GM12878 (cell line): ENCODE results near the gene STXBP2. TPM values are rescaled to one million over a fixed set of nuclear protein-coding genes. Genes with fewer than 3 reads are reported as not detected.

Experiments
- ATAC-seq: fragments of 200-7000 bp; cut with Tn5 transposase; 3 replicates; pipeline ENCODE4 v1.9.1; 2020; ENCODE audit warnings: mild to moderate bottlenecking, moderate library complexity
- BruUV-seq: library from RNA; stranded (reverse); fragments of 400-500 nt; replicated peaks from 2 replicates; lab custom pipeline; 2021; lab: Mats Ljungman, UMichigan
- CTCF ChIA-PET: fragments of 300-600 bp; sonication (Branson Sonifier 250); formaldehyde crosslinking; extraction: SDS; loops from one replicate; lab custom pipeline; 2021; ENCODE audit warnings: inconsistent platforms; lab: Yijun Ruan, JAX
- POLR2A ChIA-PET: fragments of 350-600 bp; formaldehyde crosslinking; extraction: SDS; loops from one replicate; lab custom pipeline; 2021; ENCODE audit warnings: inconsistent platforms; lab: Charles Lee
- RAD21 ChIA-PET: fragments of 300-600 bp; sonication (Branson Sonifier 250); formaldehyde crosslinking; loops from one replicate; lab custom pipeline; 2023; ENCODE audit warnings: antibody characterized with exemption; ENCODE audit not compliant: unreplicated experiment; lab: Charles Lee
- SMC1A ChIA-PET: fragments of 300-600 bp; sonication (Branson Sonifier 250); formaldehyde crosslinking; loops from one replicate; lab custom pipeline; 2023; ENCODE audit not compliant: unreplicated experiment, uncharacterized antibody; lab: Charles Lee
- DNase-seq: peaks from one replicate; pipeline ENCODE4 v3.0.0-alpha.2; 2011; ENCODE audit warnings: low read depth, low spot score
- FAIRE-seq: peaks from 3 replicates; lab custom pipeline; 2011; peaks lifted over from hg19 to GRCh38; lab: Jason Lieb, UNC
- H2AFZ ChIP-seq: 2 replicates; pipeline ENCODE4 v1.6.0; 2011; ENCODE audit warnings: low read depth, low read length, control low read depth; ENCODE audit not compliant: control insufficient read depth
- H3K27ac ChIP-seq: 2 replicates; pipeline ENCODE4 v1.5.1; 2011; ENCODE audit warnings: control low read depth; ENCODE audit not compliant: control insufficient read depth, insufficient read depth
- H3K27me3 ChIP-seq, 2 experiments: replicated peaks in 1 of 2; 2 replicates each; pipeline versions ENCODE4 v1.6.0 to v1.6.1; 2011; ENCODE audit warnings: low read length in 1 of 2; ENCODE audit not compliant: control insufficient read depth in 2 of 2, insufficient read depth in 2 of 2
- H3K36me3 ChIP-seq, 2 experiments: 2 replicates each; pipeline ENCODE4 v1.5.1; 2011; ENCODE audit warnings: low read length in 1 of 2; ENCODE audit not compliant: control insufficient read depth in 2 of 2, insufficient read depth in 2 of 2
- H3K4me1 ChIP-seq: 2 replicates; pipeline ENCODE4 v1.6.1; 2011; ENCODE audit warnings: mild to moderate bottlenecking, low read length, moderate library complexity, mixed read lengths; ENCODE audit not compliant: control insufficient read depth, insufficient read depth
- H3K4me2 ChIP-seq: 2 replicates; pipeline ENCODE4 v1.6.0; 2011; ENCODE audit warnings: control low read depth; ENCODE audit not compliant: control insufficient read depth, insufficient read depth
- H3K4me3 ChIP-seq: fragments of 200-600 bp; sonication (generic); 2 replicates; pipeline ENCODE4 v1.5.1; 2016
- H3K79me2 ChIP-seq: 2 replicates; pipeline ENCODE4 v1.6.0; 2011; ENCODE audit warnings: low read length; ENCODE audit not compliant: control insufficient read depth, insufficient read depth
- H3K9ac ChIP-seq: 2 replicates; pipeline ENCODE4 v1.8.0; 2011; ENCODE audit warnings: low read length, control low read depth, mixed read lengths; ENCODE audit not compliant: control insufficient read depth, insufficient read depth
- H3K9me3 ChIP-seq: replicated peaks from 3 replicates; pipeline ENCODE4 v1.5.1; 2011; ENCODE audit warnings: mild to moderate bottlenecking, low read length; ENCODE audit not compliant: control insufficient read depth, insufficient read depth
- H4K20me1 ChIP-seq: 2 replicates; pipeline ENCODE4 v1.6.0; 2011; ENCODE audit not compliant: control insufficient read depth, insufficient read depth
- BMI1 ChIP-seq: fragments of 450-650 bp; IDR thresholded peaks from 2 replicates; pipeline ENCODE4 v1.6.1; 2016; ENCODE audit warnings: mild to moderate bottlenecking, moderate library complexity, borderline replicate concordance
- CEBPZ ChIP-seq: fragments of 150-350 bp; IDR thresholded peaks from 2 replicates; pipeline ENCODE4 v1.6.1; 2016; ENCODE audit warnings: low read depth, low read length
- CTCF ChIP-seq, 3 experiments: IDR thresholded peaks in 2 of 3; conservative IDR thresholded peaks in 1 of 3; 2 replicates each; pipeline ENCODE4 v1.5.1; 2011; ENCODE audit warnings: low read depth in 3 of 3, low read length in 3 of 3, mild to moderate bottlenecking in 3 of 3, control low read depth in 2 of 3, moderate library complexity in 2 of 3, inconsistent platforms in 1 of 3, mixed read lengths in 1 of 3; ENCODE audit not compliant: control insufficient read depth in 2 of 3, insufficient read depth in 1 of 3; ENCODE audit errors: extremely low read depth in 1 of 3
- MEF2B ChIP-seq: fragments of 450-650 bp; IDR thresholded peaks from 2 replicates; pipeline ENCODE4 v1.6.1; 2018; ENCODE audit warnings: mild to moderate bottlenecking, moderate library complexity; ENCODE audit not compliant: partially characterized antibody, poor library complexity, severe bottlenecking
- NFYA ChIP-seq: IDR thresholded peaks from 2 replicates; pipeline ENCODE4 v1.6.1; 2011; ENCODE audit warnings: low read depth, mild to moderate bottlenecking, low read length, improper control_type of control experiment, borderline replicate concordance
- NR2F1 ChIP-seq: fragments of 450-650 bp; conservative IDR thresholded peaks from 2 replicates; pipeline ENCODE4 v1.6.1; 2017; ENCODE audit warnings: mild to moderate bottlenecking
- REST ChIP-seq: IDR thresholded peaks from 2 replicates; pipeline ENCODE4 v1.6.1; 2012; ENCODE audit warnings: mild to moderate bottlenecking, low read depth, low read length
- SP1 ChIP-seq: IDR thresholded peaks from one replicate; pipeline ENCODE4 v1.6.1; 2011; ENCODE audit warnings: low read depth, low read length
- ZNF592 ChIP-seq: fragments of 450-650 bp; IDR thresholded peaks from 2 replicates; pipeline ENCODE4 v1.6.1; 2017; ENCODE audit warnings: mild to moderate bottlenecking, moderate library complexity
- WGBS: methylation state at CpG from one replicate; pipeline ENCODE4 v1.1.6; 2016; ENCODE audit warnings: low lambda C conversion rate; ENCODE audit not compliant: insufficient replicate concordance, insufficient coverage; ENCODE audit errors: missing lambda C conversion rate; 5-methylcytosine and 5-hydroxymethylcytosine counted together
- in situ Hi-C: fragments of 300-500 bp; cut with MboI; formaldehyde crosslinking; loops from 9 replicates; pipeline ENCODE4 v1.14.3; 2018; ENCODE audit warnings: mixed read lengths
- intact Hi-C: fragments of 100-400 bp; cut with micrococcal nuclease; formaldehyde crosslinking; loops from one replicate; pipeline ENCODE4 v1.14.2; 2022; ENCODE audit not compliant: unreplicated experiment
- polyA plus RNA-seq, 11 experiments: library from polyadenylated mRNA; depleted of rRNA in 4 of 11; unstranded in 6 of 11; stranded (reverse) in 5 of 11; fragments of >200 nt; fragmentation: Nextera tagmentation in 4 of 11; fragmentation: Illumina TruSeq in 1 of 11; extraction: Ambion mirVana in 4 of 11; extraction: Trizol in 1 of 11; gene quantifications; 1 replicate in 1 of 11; 2 replicates in 10 of 11; pipeline versions ENCODE4 v1.2.1 to v1.2.3, GENCODE V29; 2011 to 2016; ENCODE audit warnings: inconsistent platforms in 2 of 11, missing spikeins in 2 of 11, low read depth in 1 of 11
- total RNA-seq, 4 experiments: library from RNA; depleted of rRNA in 3 of 4; stranded (reverse); fragments of >200 nt in 3 of 4; fragmentation: Illumina TruSeq in 1 of 4; extraction: Trizol in 1 of 4; gene quantifications; 2 replicates each; pipeline versions ENCODE4 v1.2.1 to v1.2.3, GENCODE V29; 2013 to 2021

The STXBP2 gene
- total and polyA plus RNA-seq, 10 of the 15 experiments (the other 5 are each of a cell fraction or from before 2014, with no cell fraction given) = 2.6 to 111 (median 61.4) TPM

DNA sequence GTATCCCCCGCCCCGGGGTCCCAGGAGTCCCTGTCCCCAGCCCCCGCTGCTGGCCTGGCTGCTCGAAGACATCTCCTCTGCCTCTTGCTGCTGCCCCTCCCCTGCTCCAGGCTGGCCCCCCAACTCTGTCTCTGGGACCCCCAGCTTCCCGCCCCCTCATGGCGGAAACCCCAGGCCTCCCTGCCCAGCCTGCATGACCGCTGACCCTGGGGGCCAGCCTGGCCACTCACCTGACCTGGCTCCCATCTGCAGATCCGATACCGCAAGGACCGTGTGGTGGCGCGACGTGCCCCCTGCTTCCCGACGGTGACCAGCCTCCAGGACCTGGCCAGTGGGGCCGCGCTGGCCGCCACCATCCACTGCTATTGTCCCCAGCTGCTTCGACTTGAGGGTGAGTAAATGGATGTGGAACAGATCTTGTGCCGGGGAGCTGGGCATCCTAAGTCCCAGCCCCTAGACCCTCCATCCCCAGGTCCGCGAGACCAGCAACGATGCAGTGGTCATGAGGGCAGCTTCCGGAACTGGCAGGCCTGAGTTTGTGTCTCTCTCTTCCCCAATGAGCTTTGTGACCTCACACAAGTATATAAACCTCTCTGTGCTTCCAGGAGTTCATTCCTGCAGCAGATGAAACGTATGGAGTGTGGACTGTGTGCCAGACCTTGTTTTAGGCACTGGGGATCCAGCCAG lies 28.9 kb upstream of the STXBP2 start:
- Histone ChIP-seq H3K9me3 (no peaks in the 10 kb centered on the region), H3K4me2 (no peak overlapping the region), H3K79me2 (no peaks in the 10 kb centered on the region), H3K9ac (no peak overlapping the region), H3K27me3 (no peaks in the 10 kb centered on the region), H4K20me1 (no peaks in the 10 kb centered on the region), H3K36me3 (no peaks in the 10 kb centered on the region), H3K4me3 (no peak overlapping the region), H3K27ac (no peak overlapping the region), H2AFZ (no peak overlapping the region), H3K4me1 (no peaks in the 10 kb centered on the region)
- intact Hi-C loops (no loop called here), in situ Hi-C loops (no loop called here)
- WGBS = 83% methylated on average over 19 of the region's 25 CpGs
- ChIA-PET CTCF (no interaction called here), RAD21 (interaction anchor here (0.6 kb wide), 1 partner anchor 43 kb away, joined by 3 read pairs; no protein-coding TSS in a partner anchor), POLR2A (interaction anchor here (1.1 kb wide), 1 partner anchor 10 kb away, joined by 3 read pairs; no protein-coding TSS in a partner anchor), SMC1A (interaction anchor here (1.4 kb wide), 1 partner anchor 29 kb away, joined by 4 read pairs; no protein-coding TSS in a partner anchor)
- no TSS peak for BruUV-seq
- no peak for FAIRE-seq
- no peak for ATAC-seq
- DNase-seq = no peak
- TF ChIP-seq CEBPZ (no peak), ZNF592 (no peak), SP1 (no peak), NFYA (no peak), BMI1 (no peak), REST (no peak), MEF2B (no peak), NR2F1 (no peak), CTCF (IDR thresholded peaks at IDR 0.05 in 2 of 3, conservative IDR thresholded peaks at IDR 0.05 in 1 of 3; ENCODE audit: control insufficient read depth in 2 of 3, extremely low read depth in 1 of 3, insufficient read depth in 1 of 3, low read depth in 3 of 3, low read length in 3 of 3) (no peak)
